Suprapubic skin (tissue), 4 donors: Measurements from ENCODE around the gene EEFSEC. TPM values are rescaled to one million over a fixed set of nuclear protein-coding genes. Genes with fewer than 3 reads are reported as not detected.

ENCODE experiments used
- DNase-seq, 2 donors: peaks; one replicate each; pipeline ENCODE4 v3.0.0-alpha.2; 2019; ENCODE audit warnings: low spot score in 2 of 2
- H3K27ac ChIP-seq: fragments of 200-600 bp; sonication (generic); one replicate; pipeline ENCODE4 v1.5.1; 2019
- H3K27me3 ChIP-seq: fragments of 200-600 bp; sonication (generic); one replicate; pipeline ENCODE4 v1.5.1; 2019
- H3K36me3 ChIP-seq: fragments of 200-600 bp; sonication (generic); one replicate; pipeline ENCODE4 v1.5.1; 2019
- H3K4me1 ChIP-seq: fragments of 200-600 bp; sonication (generic); one replicate; pipeline ENCODE4 v1.5.1; 2019
- H3K4me3 ChIP-seq: fragments of 200-600 bp; sonication (generic); one replicate; pipeline ENCODE4 v1.5.1; 2019; ENCODE audit warnings: mild to moderate bottlenecking
- H3K9me3 ChIP-seq: fragments of 200-600 bp; sonication (generic); one replicate; pipeline ENCODE4 v1.5.1; 2019
- CTCF ChIP-seq, 2 donors: fragments of 200-600 bp in 1 of 2; fragments of 450-650 bp in 1 of 2; sonication (generic) in 1 of 2; IDR thresholded peaks; one replicate each; pipeline ENCODE4 v1.5.1; 2016 to 2019; ENCODE audit warnings: antibody characterized with exemption in 2 of 2, mild to moderate bottlenecking in 1 of 2, moderate library complexity in 1 of 2
- EP300 ChIP-seq: sonication (generic); formaldehyde crosslinking; IDR thresholded peaks from one replicate; pipeline ENCODE4 v1.6.1; 2017; ENCODE audit warnings: antibody characterized with exemption
- POLR2A ChIP-seq, 2 donors: fragments of 450-650 bp; IDR thresholded peaks; one replicate each; pipeline ENCODE4 v1.6.1; 2017; ENCODE audit warnings: antibody characterized with exemption in 2 of 2, mild to moderate bottlenecking in 2 of 2, moderate library complexity in 2 of 2
- POLR2AphosphoS5 ChIP-seq, 3 donors: sonication (generic); formaldehyde crosslinking; IDR thresholded peaks; one replicate each; pipeline ENCODE4 v1.6.1; 2017; ENCODE audit warnings: antibody characterized with exemption in 3 of 3
- WGBS: methylation state at CpG from one replicate; pipeline ENCODE4 v1.1.5; 2018; 5-methylcytosine and 5-hydroxymethylcytosine counted together
- total RNA-seq, 4 donors: library from RNA; depleted of rRNA; stranded (reverse); fragments of >200 nt; gene quantifications; one replicate each; pipeline ENCODE4 v1.1.0, GENCODE V29; 2016

Gene EEFSEC
- total RNA-seq, 4 donors from 2014 or later = 14.3 to 19.4 (median 16.7) TPM

DNA sequence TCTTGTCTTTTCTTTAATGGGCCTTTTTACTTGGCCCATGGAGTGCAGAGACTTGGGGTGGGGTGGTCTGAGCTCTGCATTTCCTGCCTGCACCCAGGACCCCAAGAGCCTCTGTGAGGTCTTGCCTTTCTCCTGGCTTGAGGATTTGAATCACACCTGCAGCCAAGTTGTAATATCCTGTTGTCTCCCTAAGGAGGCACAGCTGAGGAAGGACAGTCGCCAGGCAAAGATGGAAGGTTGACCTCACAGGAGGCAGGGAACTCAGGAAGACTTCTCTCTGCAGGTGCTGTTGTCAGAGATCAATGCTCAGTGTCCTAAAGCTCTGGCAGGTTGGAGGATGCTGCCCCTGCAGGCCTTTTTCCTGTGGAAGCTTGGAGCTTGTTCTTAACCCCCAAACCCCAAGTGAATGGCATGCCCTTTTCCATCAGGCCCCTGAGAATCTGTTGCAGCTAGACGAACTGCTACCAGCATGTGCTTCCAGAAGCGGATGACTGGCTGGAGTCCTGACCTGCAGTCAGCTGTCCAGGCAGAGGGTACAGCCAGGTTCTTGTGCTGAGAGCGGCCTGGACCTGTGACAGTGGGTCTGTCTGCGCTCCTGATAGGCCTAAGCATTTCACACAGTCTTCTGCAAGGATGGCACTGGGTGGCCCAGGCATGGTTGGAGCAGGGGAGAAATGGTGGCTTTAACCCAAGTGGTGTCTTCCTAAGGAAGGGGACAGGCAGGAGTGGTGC, 120.0 kb downstream of the EEFSEC start:
- H3K4me1 ChIP-seq = no peaks in the 10 kb centered on the region
- H3K9me3 ChIP-seq = no peaks in the 10 kb centered on the region
- H3K27ac ChIP-seq = no peak overlapping the region
- H3K27me3 ChIP-seq = no peaks in the 10 kb centered on the region
- no peak for TF ChIP-seq POLR2AphosphoS5 (IDR thresholded peaks at IDR 0.05)
- TF ChIP-seq POLR2A (IDR thresholded peaks at IDR 0.05) = no peak
- no peak for TF ChIP-seq CTCF (IDR thresholded peaks at IDR 0.05)
- TF ChIP-seq EP300 = no peak
- H3K36me3 ChIP-seq = peaks cover 11% of the 10 kb centered on the region
- DNase-seq = no peak
- 93% methylated on average over 3 of the region's 5 CpGs for WGBS
- H3K4me3 ChIP-seq = no peak overlapping the region

- Histone ChIP-seq H3K9me3 (no peaks in the 10 kb centered on the region), H3K27ac (no peak overlapping the region), H3K4me3 (no peak overlapping the region), H3K4me1 (peaks cover 4% of the 10 kb centered on the region), H3K27me3 (no peaks in the 10 kb centered on the region), H3K36me3 (peaks cover 11% of the 10 kb centered on the region)
- 88% methylated on average over 8 of the region's 11 CpGs for WGBS
- DNase-seq = no peak
- TF ChIP-seq EP300 = no peak
- no peak for TF ChIP-seq POLR2AphosphoS5 (IDR thresholded peaks at IDR 0.05)
- no peak for TF ChIP-seq CTCF (IDR thresholded peaks at IDR 0.05)
- no peak for TF ChIP-seq POLR2A (IDR thresholded peaks at IDR 0.05)
Observed at GRCh38 chr3:128273841-128274573, 120.7 kb downstream of the EEFSEC start.

DNA sequence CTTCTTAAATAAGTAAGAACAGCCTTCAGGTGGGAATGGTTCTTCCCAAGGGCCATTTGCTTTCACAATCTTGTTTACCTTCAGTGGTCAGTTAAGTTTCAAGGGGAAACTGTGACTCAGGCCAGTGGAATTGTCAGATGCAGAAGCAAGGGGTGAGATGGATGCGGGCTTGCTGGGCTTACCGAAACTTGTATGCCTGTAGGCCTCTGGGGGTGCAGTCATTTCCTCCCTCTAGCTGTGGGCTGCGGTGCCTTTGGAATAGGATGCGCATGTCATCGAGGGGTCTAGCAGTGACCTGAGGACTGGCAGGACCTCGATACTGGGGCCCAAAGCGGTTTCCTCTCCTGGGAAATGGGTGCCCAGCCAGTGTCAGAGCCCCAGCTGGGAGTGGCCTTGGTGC, 121.6 kb downstream of the EEFSEC start:
- Histone ChIP-seq H3K4me3 (no peak overlapping the region), H3K4me1 (peaks cover 7% of the 10 kb centered on the region), H3K27me3 (no peaks in the 10 kb centered on the region), H3K36me3 (peaks cover 11% of the 10 kb centered on the region), H3K27ac (no peak overlapping the region), H3K9me3 (no peaks in the 10 kb centered on the region)
- no peak for DNase-seq
- no peak for TF ChIP-seq POLR2A (IDR thresholded peaks at IDR 0.05)
- no peak for TF ChIP-seq EP300
- WGBS = 100% methylated on average over 5 of the region's 7 CpGs

- Histone ChIP-seq H3K36me3 (peaks cover 11% of the 10 kb centered on the region), H3K9me3 (no peaks in the 10 kb centered on the region), H3K27ac (no peak overlapping the region), H3K4me1 (peaks cover 7% of the 10 kb centered on the region), H3K27me3 (no peaks in the 10 kb centered on the region), H3K4me3 (no peak overlapping the region)
- no peak for TF ChIP-seq CTCF (IDR thresholded peaks at IDR 0.05)
- TF ChIP-seq POLR2AphosphoS5 (IDR thresholded peaks at IDR 0.05) = no peak
- no peak for TF ChIP-seq POLR2A (IDR thresholded peaks at IDR 0.05)
- no peak for TF ChIP-seq EP300
- DNase-seq = no peak
- 91% methylated on average over 11 of the region's 11 CpGs for WGBS
Observed at GRCh38 chr3:128275316-128276145, 122.2 kb downstream of the EEFSEC start.

DNA sequence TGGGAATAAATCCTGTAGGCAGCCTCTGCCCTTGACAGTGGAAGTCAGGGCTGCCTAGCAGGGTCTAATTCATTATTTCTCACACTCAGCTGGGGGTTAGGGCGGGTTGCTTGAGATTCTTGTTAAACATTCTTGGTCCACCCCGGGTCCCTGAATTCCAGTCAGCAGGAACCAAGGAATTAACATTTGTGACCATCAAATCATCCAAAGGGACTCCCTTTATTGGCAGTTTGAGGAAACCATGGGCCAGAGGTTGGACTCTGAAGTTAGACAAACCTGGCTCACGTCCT, 122.8 kb downstream of the EEFSEC start:
- Histone ChIP-seq H3K27ac (no peak overlapping the region), H3K4me1 (peaks cover 7% of the 10 kb centered on the region), H3K4me3 (no peak overlapping the region), H3K9me3 (no peaks in the 10 kb centered on the region), H3K27me3 (no peaks in the 10 kb centered on the region), H3K36me3 (peaks cover 11% of the 10 kb centered on the region)
- WGBS = 70% methylated on average over 3 of the region's 3 CpGs
- TF ChIP-seq CTCF (IDR thresholded peaks at IDR 0.05) (no peak), EP300 (no peak), POLR2AphosphoS5 (IDR thresholded peaks at IDR 0.05) (no peak), POLR2A (IDR thresholded peaks at IDR 0.05) (no peak)
- DNase-seq = no peak
